ENCODE results near the gene USP25. TPM values are rescaled to one million over a fixed set of nuclear protein-coding genes. Genes with fewer than 3 reads are reported as not detected.

Gene USP25
- total RNA-seq, 1 experiment from 2014 or later: 26.1 TPM

- ATAC-seq (no peak), DNase-seq (ENCODE audit: low read depth, low spot score) (no peak)
- no peak for TF ChIP-seq CTCF (IDR thresholded peaks at IDR 0.05)
- no peak for TF ChIP-seq POLR2AphosphoS5 (IDR thresholded peaks at IDR 0.05; ENCODE audit: low read depth, low read length)
- TF ChIP-seq TCF7L2 (IDR thresholded peaks at IDR 0.05; ENCODE audit: low read depth, low read length): no peak
- no peaks in the 10 kb centered on the region for H3K27me3 ChIP-seq (ENCODE audit: control insufficient read depth, insufficient read depth, low read length)
- H3K9me3 ChIP-seq (ENCODE audit: control insufficient read depth, insufficient read depth, low read depth, low read length): no peaks in the 10 kb centered on the region
- H3K4me1 ChIP-seq (ENCODE audit: control insufficient read depth, insufficient read depth, low read length): no peaks in the 10 kb centered on the region
- peaks cover 2% of the 10 kb centered on the region for H3K36me3 ChIP-seq (ENCODE audit: control insufficient read depth, insufficient read depth, low read length)
- H3K4me3 ChIP-seq (ENCODE audit: low read depth in 2 of 2, low read length in 2 of 2): no peak overlapping the region
- intact Hi-C loops (cut with micrococcal nuclease; ENCODE audit: unreplicated experiment) (no loop called here), in situ Hi-C loops (cut with HindIII; ENCODE audit: low pct_unique_long_range_greater_than_20kb, low sequenced_read_pairs) (no loop called here)
- CTCF ChIA-PET: no interaction called here
- no peak overlapping the region for H3K27ac ChIP-seq (ENCODE audit: low read length)
- no TSS peak for BruUV-seq (replicated peaks)
- POLR2A ChIA-PET: no interaction called here
Observed at GRCh38 chr21:15870819-15871218, 141.0 kb downstream of the USP25 start.

GRCh38 chr21:15872236-15872635, 142.5 kb downstream of the USP25 start:
- no peak for DNase-seq (ENCODE audit: low read depth, low spot score)
- H3K27ac ChIP-seq (ENCODE audit: low read length): no peak overlapping the region
- no peak overlapping the region for H3K4me3 ChIP-seq (ENCODE audit: low read depth in 2 of 2, low read length in 2 of 2)
- H3K27me3 ChIP-seq (ENCODE audit: control insufficient read depth, insufficient read depth, low read length): no peaks in the 10 kb centered on the region
- in situ Hi-C loops (cut with HindIII; ENCODE audit: low pct_unique_long_range_greater_than_20kb, low sequenced_read_pairs): no loop called here
- H3K36me3 ChIP-seq (ENCODE audit: control insufficient read depth, insufficient read depth, low read length): peaks cover 2% of the 10 kb centered on the region
- POLR2A ChIA-PET: interaction anchor here (0.6 kb wide), 1 partner anchor 1761 kb away, joined by 5 read pairs; no protein-coding TSS in a partner anchor
- intact Hi-C loops (cut with micrococcal nuclease; ENCODE audit: unreplicated experiment): no loop called here
- CTCF ChIA-PET: no interaction called here
- H3K4me1 ChIP-seq (ENCODE audit: control insufficient read depth, insufficient read depth, low read length): no peaks in the 10 kb centered on the region
- BruUV-seq (replicated peaks): no TSS peak
- no peaks in the 10 kb centered on the region for H3K9me3 ChIP-seq (ENCODE audit: control insufficient read depth, insufficient read depth, low read depth, low read length)
- no peak for ATAC-seq
- TF ChIP-seq POLR2AphosphoS5 (IDR thresholded peaks at IDR 0.05; ENCODE audit: low read depth, low read length): no peak
- TF ChIP-seq TCF7L2 (IDR thresholded peaks at IDR 0.05; ENCODE audit: low read depth, low read length): no peak
- no peak for TF ChIP-seq CTCF (IDR thresholded peaks at IDR 0.05)
- no peak for TF ChIP-seq SIN3A (IDR thresholded peaks at IDR 0.05; ENCODE audit: borderline replicate concordance, insufficient read depth, low read depth, low read length)
- no peak for TF ChIP-seq REST (IDR thresholded peaks at IDR 0.05; ENCODE audit: insufficient read depth in 1 of 2, low read depth in 2 of 2, low read length in 1 of 2)

Data from Panc1 (cell line).